HepG2 (cell line): Measurements from ENCODE around the gene NES. TPM values are rescaled to one million over a fixed set of nuclear protein-coding genes. Genes with fewer than 3 reads are reported as not detected.

Source experiments
- ATAC-seq: fragments of 200-7000 bp; cut with Tn5 transposase; 3 replicates; pipeline ENCODE4 v1.9.1; 2020; ENCODE audit warnings: mild to moderate bottlenecking, moderate library complexity
- BruUV-seq: library from RNA; stranded (reverse); fragments of 400-500 nt; replicated peaks from 2 replicates; lab custom pipeline; 2021; lab: Mats Ljungman, UMichigan
- CTCF ChIA-PET: fragments of 300-600 bp; formaldehyde crosslinking; extraction: SDS; loops from one replicate; lab custom pipeline; 2021; ENCODE audit warnings: low total read pairs, inconsistent platforms, low intra/inter-chr PET ratio; lab: Yijun Ruan, JAX
- POLR2A ChIA-PET: fragments of 350-600 bp; sonication (Branson Sonifier 250); formaldehyde crosslinking; loops from one replicate; lab custom pipeline; 2020; ENCODE audit warnings: antibody characterized with exemption, inconsistent platforms; lab: Yijun Ruan, JAX
- DNase-seq: peaks from one replicate; pipeline ENCODE4 v3.0.0-alpha.2; 2015; ENCODE audit warnings: low spot score
- FAIRE-seq: peaks from 3 replicates; lab custom pipeline; 2011; peaks lifted over from hg19 to GRCh38; lab: Jason Lieb, UNC
- H2AFZ ChIP-seq: one replicate; pipeline ENCODE4 v1.6.1; 2011; ENCODE audit warnings: low read length, inconsistent platforms
- H3K27ac ChIP-seq: fragments of 300-600 bp; 3 replicates; pipeline ENCODE4 v1.8.0; 2011; ENCODE audit warnings: mixed run types, mild to moderate bottlenecking, mixed read lengths, low read length, inconsistent platforms; ENCODE audit not compliant: insufficient read depth; ENCODE audit errors: extremely low read length
- H3K27me3 ChIP-seq, 2 experiments: fragments of 200-600 bp in 1 of 2; 2 replicates in 1 of 2; 3 replicates in 1 of 2; pipeline versions ENCODE4 v1.6.0 to v1.8.0; 2011; ENCODE audit warnings: low read length in 2 of 2, mild to moderate bottlenecking in 2 of 2, moderate library complexity in 2 of 2, inconsistent platforms in 1 of 2; ENCODE audit not compliant: insufficient read depth in 2 of 2, control insufficient read depth in 1 of 2
- H3K36me3 ChIP-seq, 2 experiments: fragments of 200-600 bp in 1 of 2; replicated peaks in 1 of 2; 2 replicates in 1 of 2; 3 replicates in 1 of 2; pipeline versions ENCODE4 v1.5.1 to v1.8.0; 2011; ENCODE audit warnings: low read length in 2 of 2, inconsistent platforms in 1 of 2; ENCODE audit not compliant: insufficient read depth in 2 of 2, control insufficient read depth in 1 of 2
- H3K4me1 ChIP-seq: 2 replicates; pipeline ENCODE4 v1.5.1; 2012; ENCODE audit warnings: low read length, inconsistent platforms; ENCODE audit not compliant: insufficient read depth
- H3K4me2 ChIP-seq: 2 replicates; pipeline ENCODE4 v1.6.0; 2011; ENCODE audit warnings: low read depth, low read length, inconsistent platforms
- H3K4me3 ChIP-seq, 3 experiments: fragments of 200-600 bp in 1 of 3; sonication (generic), shearing (Covaris generic) in 1 of 3; replicated peaks in 1 of 3; 2 replicates each; pipeline ENCODE4 v1.5.1; 2011 to 2016; ENCODE audit warnings: low read length in 3 of 3, inconsistent platforms in 2 of 3, low read depth in 2 of 3, mild to moderate bottlenecking in 2 of 3, control low read depth in 1 of 3, mixed read lengths in 1 of 3; ENCODE audit not compliant: insufficient read depth in 1 of 3
- H3K79me2 ChIP-seq: one replicate; pipeline ENCODE4 v1.6.1; 2011; ENCODE audit warnings: low read length, inconsistent platforms; ENCODE audit not compliant: insufficient read depth
- H3K9ac ChIP-seq: 2 replicates; pipeline ENCODE4 v1.6.0; 2011; ENCODE audit warnings: mild to moderate bottlenecking, low read depth, low read length, inconsistent platforms; ENCODE audit not compliant: insufficient read depth
- H3K9me3 ChIP-seq: 2 replicates; pipeline ENCODE4 v1.5.1; 2012; ENCODE audit warnings: mild to moderate bottlenecking, low read length
- H4K20me1 ChIP-seq: 2 replicates; pipeline ENCODE4 v1.6.0; 2011; ENCODE audit warnings: inconsistent platforms, mild to moderate bottlenecking, low read length, moderate library complexity; ENCODE audit not compliant: insufficient read depth
- ARID4A ChIP-seq: sonication (generic); formaldehyde crosslinking; IDR thresholded peaks from 2 replicates; pipeline ENCODE4 v1.5.0; 2020; ENCODE audit warnings: mild to moderate bottlenecking, missing genetic modification reagents, borderline replicate concordance
- POLR2AphosphoS5 ChIP-seq: IDR thresholded peaks from 2 replicates; pipeline ENCODE4 v1.6.1; 2012; ENCODE audit warnings: low read depth, low read length
- POLR2G ChIP-seq: fragments of 200-400 bp; formaldehyde crosslinking; IDR thresholded peaks from 2 replicates; pipeline ENCODE4 v1.6.1; 2018; ENCODE audit warnings: mild to moderate bottlenecking, low read depth, low read length, moderate library complexity
- RFX5 ChIP-seq: IDR thresholded peaks from 2 replicates; pipeline ENCODE4 v1.6.1; 2011; ENCODE audit warnings: low read depth, low read length, improper control_type of control experiment
- ZNF263 ChIP-seq: sonication (generic); formaldehyde crosslinking; IDR thresholded peaks from 2 replicates; pipeline ENCODE4 v1.4.0; 2020; ENCODE audit warnings: missing genetic modification reagents
- ZNF343 ChIP-seq: sonication (generic); formaldehyde crosslinking; IDR thresholded peaks from 2 replicates; pipeline ENCODE4 v1.4.0; 2020; ENCODE audit warnings: mild to moderate bottlenecking, missing genetic modification reagents
- ZNF510 ChIP-seq: sonication (generic); formaldehyde crosslinking; IDR thresholded peaks from 2 replicates; pipeline ENCODE4 v1.4.0; 2020; ENCODE audit warnings: low read depth, mild to moderate bottlenecking, missing genetic modification reagents
- ZNF687 ChIP-seq: sonication (generic); formaldehyde crosslinking; IDR thresholded peaks from 2 replicates; pipeline ENCODE4 v1.5.1; 2020; ENCODE audit warnings: mild to moderate bottlenecking, missing genetic modification reagents, moderate library complexity
- ZNF784 ChIP-seq: sonication (generic); formaldehyde crosslinking; IDR thresholded peaks from 2 replicates; pipeline ENCODE4 v1.5.1; 2020; ENCODE audit warnings: missing genetic modification reagents, mild to moderate bottlenecking, borderline replicate concordance
- whole genome bisulfite sequencing: methylation state at CpG from one replicate; pipeline ENCODE4 v1.1.6; 2017; ENCODE audit warnings: low lambda C conversion rate; 5-methylcytosine and 5-hydroxymethylcytosine counted together
- in situ Hi-C: cut with HindIII; loops from 2 replicates; pipeline ENCODE4 v1.10.0; 2017; ENCODE audit warnings: low pct_unique_long_range_greater_than_20kb; ENCODE audit not compliant: extremely low pct_ligation_motif_present
- intact Hi-C: fragments of 100-400 bp; cut with micrococcal nuclease; formaldehyde crosslinking; loops from one replicate; pipeline ENCODE4 v1.10.0; 2022; ENCODE audit not compliant: unreplicated experiment
- polyA plus RNA-seq, 8 experiments: library from polyadenylated mRNA; depleted of rRNA in 3 of 8; stranded (reverse) in 7 of 8; unstranded in 1 of 8; fragments of >200 nt; fragmentation: Illumina TruSeq in 4 of 8; extraction: Trizol in 4 of 8; gene quantifications; 2 replicates each; pipeline versions ENCODE4 v1.2.1 to v1.2.3, GENCODE V29; 2011 to 2016; ENCODE audit warnings: low read depth in 4 of 8, missing spikeins in 1 of 8, mixed read lengths in 1 of 8; ENCODE audit not compliant: insufficient read depth in 1 of 8
- total RNA-seq, 5 experiments: library from RNA; depleted of rRNA; stranded (reverse); fragments of >200 nt; fragmentation: Illumina TruSeq; extraction: Trizol; gene quantifications; 2 replicates each; pipeline ENCODE4 v1.2.3, GENCODE V29; 2016; ENCODE audit warnings: low read depth in 1 of 5
- TF ChIP-seq, protein P1 (sequence below), 2 experiments: sonication (generic) in 1 of 2; formaldehyde crosslinking in 1 of 2; IDR thresholded peaks; 2 replicates each; pipeline versions ENCODE4 v1.4.0 to v1.6.1; 2018 to 2020; ENCODE audit warnings: missing genetic modification reagents in 2 of 2, borderline replicate concordance in 1 of 2, low read depth in 1 of 2, mild to moderate bottlenecking in 1 of 2, missing biosample characterization in 1 of 2

Gene NES
- total and polyA plus RNA-seq, 2 of the 13 experiments (the other 11 are each of a cell fraction or from before 2014, with no cell fraction given), result 1.7 to 16.6 TPM

GRCh38 chr1:156657741-156658319 is 19.4 kb downstream of the NES start:
- FAIRE-seq (no peak), ATAC-seq (no peak), DNase-seq (no peak)
- CTCF ChIA-PET, result interaction anchor here (0.6 to 6.4 kb wide), 5 partner anchors 21 to 156 kb away, joined by 3 to 166 read pairs (median 10); partner anchors contain the start of genes HAPLN2 and NES
- Histone ChIP-seq H3K4me1 (peaks cover 59% of the 10 kb centered on the region), H3K36me3 (peaks cover 1 to 5% of the 10 kb centered on the region in 2 experiments; a peak in 1 of 5 replicates), H3K9ac (no peak overlapping the region), H3K9me3 (no peaks in the 10 kb centered on the region), H3K79me2 (peaks cover 20% of the 10 kb centered on the region), H3K27ac (no peak overlapping the region), H3K4me2 (peak overlapping the region; percentile 96), H2AFZ (no peak overlapping the region), H3K4me3 (peak overlapping the region in 1 of 3 experiments; percentile 56; a peak in 2 of 6 replicates), H4K20me1 (peaks cover 70% of the 10 kb centered on the region), H3K27me3 (no peaks in the 10 kb centered on the region; a peak in 1 of 5 replicates)
- in situ Hi-C loops, result no loop called here
- WGBS, result 35% methylated on average over 15 of the region's 15 CpGs
- BruUV-seq, result no TSS peak
- intact Hi-C loops, result loop anchor here (1.0 kb wide), 1 partner anchor 33 kb away; no protein-coding TSS in a partner anchor
- POLR2A ChIA-PET, result interaction anchor here (0.6 to 11.4 kb wide), 2 partner anchors 16 to 34 kb away, joined by 3 to 189 read pairs; partner anchors contain the start of gene NES
- TF ChIP-seq POLR2AphosphoS5 (0 out of 2 replicates have a peak, but pooled peaks have one; percentile 34), ZNF263 (CRISPR knock-in tag) (peak; percentile 87), ZNF343 (CRISPR knock-in tag) (0 out of 2 replicates have a peak, but pooled peaks have one; percentile 23), ARID4A (CRISPR knock-in tag) (0 out of 2 replicates have a peak, but pooled peaks have one; percentile 6), RFX5 (no peak), POLR2G (0 out of 2 replicates have a peak, but pooled peaks have one; percentile 51), ZNF687 (CRISPR knock-in tag) (peak; percentile 7; the same call in 1 of the 2 replicates), ZNF510 (CRISPR knock-in tag) (no peak), ZNF784 (0 out of 2 replicates have a peak, but pooled peaks have one; percentile 64)
- TF ChIP-seq, protein P1, sequence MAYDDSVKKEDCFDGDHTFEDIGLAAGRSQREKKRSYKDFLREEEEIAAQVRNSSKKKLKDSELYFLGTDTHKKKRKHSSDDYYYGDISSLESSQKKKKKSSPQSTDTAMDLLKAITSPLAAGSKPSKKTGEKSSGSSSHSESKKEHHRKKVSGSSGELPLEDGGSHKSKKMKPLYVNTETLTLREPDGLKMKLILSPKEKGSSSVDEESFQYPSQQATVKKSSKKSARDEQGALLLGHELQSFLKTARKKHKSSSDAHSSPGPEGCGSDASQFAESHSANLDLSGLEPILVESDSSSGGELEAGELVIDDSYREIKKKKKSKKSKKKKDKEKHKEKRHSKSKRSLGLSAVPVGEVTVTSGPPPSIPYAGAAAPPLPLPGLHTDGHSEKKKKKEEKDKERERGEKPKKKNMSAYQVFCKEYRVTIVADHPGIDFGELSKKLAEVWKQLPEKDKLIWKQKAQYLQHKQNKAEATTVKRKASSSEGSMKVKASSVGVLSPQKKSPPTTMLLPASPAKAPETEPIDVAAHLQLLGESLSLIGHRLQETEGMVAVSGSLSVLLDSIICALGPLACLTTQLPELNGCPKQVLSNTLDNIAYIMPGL (CRISPR knock-in tag; IDR thresholded peaks at IDR 0.05; ENCODE audit: borderline replicate concordance in 1 of 2, low read depth in 1 of 2), result peak in 1 of 2 experiments; percentile 7; a peak in 1 of 4 replicates
